ENCODE data around the gene STAG1.

DNA sequence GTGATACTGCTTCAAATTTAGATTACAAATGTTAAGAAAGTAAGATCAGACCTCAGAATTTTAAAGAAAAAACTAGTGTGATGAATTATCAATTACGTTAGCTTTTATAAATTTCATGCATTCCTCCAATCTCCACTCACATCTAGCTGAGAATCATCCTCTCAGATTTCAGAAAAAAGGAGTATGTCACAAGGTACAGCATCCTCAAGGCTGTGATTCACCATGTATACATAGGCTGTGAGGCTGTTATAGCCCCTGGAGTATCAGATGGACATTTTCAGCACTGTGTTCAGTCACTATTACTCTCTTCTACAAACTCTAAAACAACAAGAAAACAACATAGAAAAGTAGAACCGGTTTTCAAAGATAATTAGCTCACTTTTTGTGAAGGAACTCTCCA lies 287.7 kb downstream of the STAG1 start:
- TF ChIP-seq, protein P1, sequence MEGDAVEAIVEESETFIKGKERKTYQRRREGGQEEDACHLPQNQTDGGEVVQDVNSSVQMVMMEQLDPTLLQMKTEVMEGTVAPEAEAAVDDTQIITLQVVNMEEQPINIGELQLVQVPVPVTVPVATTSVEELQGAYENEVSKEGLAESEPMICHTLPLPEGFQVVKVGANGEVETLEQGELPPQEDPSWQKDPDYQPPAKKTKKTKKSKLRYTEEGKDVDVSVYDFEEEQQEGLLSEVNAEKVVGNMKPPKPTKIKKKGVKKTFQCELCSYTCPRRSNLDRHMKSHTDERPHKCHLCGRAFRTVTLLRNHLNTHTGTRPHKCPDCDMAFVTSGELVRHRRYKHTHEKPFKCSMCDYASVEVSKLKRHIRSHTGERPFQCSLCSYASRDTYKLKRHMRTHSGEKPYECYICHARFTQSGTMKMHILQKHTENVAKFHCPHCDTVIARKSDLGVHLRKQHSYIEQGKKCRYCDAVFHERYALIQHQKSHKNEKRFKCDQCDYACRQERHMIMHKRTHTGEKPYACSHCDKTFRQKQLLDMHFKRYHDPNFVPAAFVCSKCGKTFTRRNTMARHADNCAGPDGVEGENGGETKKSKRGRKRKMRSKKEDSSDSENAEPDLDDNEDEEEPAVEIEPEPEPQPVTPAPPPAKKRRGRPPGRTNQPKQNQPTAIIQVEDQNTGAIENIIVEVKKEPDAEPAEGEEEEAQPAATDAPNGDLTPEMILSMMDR (IDR thresholded peaks at IDR 0.05; ENCODE audit: low read depth, low read length, missing input control): no peak
- TF ChIP-seq, protein P2, sequence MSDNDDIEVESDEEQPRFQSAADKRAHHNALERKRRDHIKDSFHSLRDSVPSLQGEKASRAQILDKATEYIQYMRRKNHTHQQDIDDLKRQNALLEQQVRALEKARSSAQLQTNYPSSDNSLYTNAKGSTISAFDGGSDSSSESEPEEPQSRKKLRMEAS (IDR thresholded peaks at IDR 0.05): no peak
- TF ChIP-seq SP1 (IDR thresholded peaks at IDR 0.05) (no peak), GABPA (IDR thresholded peaks at IDR 0.05 in 1 of 2, conservative IDR thresholded peaks at IDR 0.05 in 1 of 2) (no peak), TAF1 (conservative IDR thresholded peaks at IDR 0.05) (no peak), EGR1 (IDR thresholded peaks at IDR 0.05; ENCODE audit: low read depth in 2 of 2) (no peak), YY1 (IDR thresholded peaks at IDR 0.05) (no peak), JUND (IDR thresholded peaks at IDR 0.05) (no peak), FOXA2 (IDR thresholded peaks at IDR 0.05) (no peak), FOXA1 (IDR thresholded peaks at IDR 0.05) (no peak), RAD21 (IDR thresholded peaks at IDR 0.05) (no peak)
- TF ChIP-seq, protein P3, sequence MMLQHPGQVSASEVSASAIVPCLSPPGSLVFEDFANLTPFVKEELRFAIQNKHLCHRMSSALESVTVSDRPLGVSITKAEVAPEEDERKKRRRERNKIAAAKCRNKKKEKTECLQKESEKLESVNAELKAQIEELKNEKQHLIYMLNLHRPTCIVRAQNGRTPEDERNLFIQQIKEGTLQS (IDR thresholded peaks at IDR 0.05): no peak
- TF ChIP-seq, protein P4, sequence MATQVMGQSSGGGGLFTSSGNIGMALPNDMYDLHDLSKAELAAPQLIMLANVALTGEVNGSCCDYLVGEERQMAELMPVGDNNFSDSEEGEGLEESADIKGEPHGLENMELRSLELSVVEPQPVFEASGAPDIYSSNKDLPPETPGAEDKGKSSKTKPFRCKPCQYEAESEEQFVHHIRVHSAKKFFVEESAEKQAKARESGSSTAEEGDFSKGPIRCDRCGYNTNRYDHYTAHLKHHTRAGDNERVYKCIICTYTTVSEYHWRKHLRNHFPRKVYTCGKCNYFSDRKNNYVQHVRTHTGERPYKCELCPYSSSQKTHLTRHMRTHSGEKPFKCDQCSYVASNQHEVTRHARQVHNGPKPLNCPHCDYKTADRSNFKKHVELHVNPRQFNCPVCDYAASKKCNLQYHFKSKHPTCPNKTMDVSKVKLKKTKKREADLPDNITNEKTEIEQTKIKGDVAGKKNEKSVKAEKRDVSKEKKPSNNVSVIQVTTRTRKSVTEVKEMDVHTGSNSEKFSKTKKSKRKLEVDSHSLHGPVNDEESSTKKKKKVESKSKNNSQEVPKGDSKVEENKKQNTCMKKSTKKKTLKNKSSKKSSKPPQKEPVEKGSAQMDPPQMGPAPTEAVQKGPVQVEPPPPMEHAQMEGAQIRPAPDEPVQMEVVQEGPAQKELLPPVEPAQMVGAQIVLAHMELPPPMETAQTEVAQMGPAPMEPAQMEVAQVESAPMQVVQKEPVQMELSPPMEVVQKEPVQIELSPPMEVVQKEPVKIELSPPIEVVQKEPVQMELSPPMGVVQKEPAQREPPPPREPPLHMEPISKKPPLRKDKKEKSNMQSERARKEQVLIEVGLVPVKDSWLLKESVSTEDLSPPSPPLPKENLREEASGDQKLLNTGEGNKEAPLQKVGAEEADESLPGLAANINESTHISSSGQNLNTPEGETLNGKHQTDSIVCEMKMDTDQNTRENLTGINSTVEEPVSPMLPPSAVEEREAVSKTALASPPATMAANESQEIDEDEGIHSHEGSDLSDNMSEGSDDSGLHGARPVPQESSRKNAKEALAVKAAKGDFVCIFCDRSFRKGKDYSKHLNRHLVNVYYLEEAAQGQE (IDR thresholded peaks at IDR 0.05): no peak
- TF ChIP-seq, protein P5, sequence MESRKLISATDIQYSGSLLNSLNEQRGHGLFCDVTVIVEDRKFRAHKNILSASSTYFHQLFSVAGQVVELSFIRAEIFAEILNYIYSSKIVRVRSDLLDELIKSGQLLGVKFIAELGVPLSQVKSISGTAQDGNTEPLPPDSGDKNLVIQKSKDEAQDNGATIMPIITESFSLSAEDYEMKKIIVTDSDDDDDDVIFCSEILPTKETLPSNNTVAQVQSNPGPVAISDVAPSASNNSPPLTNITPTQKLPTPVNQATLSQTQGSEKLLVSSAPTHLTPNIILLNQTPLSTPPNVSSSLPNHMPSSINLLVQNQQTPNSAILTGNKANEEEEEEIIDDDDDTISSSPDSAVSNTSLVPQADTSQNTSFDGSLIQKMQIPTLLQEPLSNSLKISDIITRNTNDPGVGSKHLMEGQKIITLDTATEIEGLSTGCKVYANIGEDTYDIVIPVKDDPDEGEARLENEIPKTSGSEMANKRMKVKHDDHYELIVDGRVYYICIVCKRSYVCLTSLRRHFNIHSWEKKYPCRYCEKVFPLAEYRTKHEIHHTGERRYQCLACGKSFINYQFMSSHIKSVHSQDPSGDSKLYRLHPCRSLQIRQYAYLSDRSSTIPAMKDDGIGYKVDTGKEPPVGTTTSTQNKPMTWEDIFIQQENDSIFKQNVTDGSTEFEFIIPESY (IDR thresholded peaks at IDR 0.05): no peak
